ENCODE data around the gene AFAP1L1.
A peak's percentile ranks its signal among the peaks of the same experiment; 100 is the strongest.

Gene AFAP1L1

DNA sequence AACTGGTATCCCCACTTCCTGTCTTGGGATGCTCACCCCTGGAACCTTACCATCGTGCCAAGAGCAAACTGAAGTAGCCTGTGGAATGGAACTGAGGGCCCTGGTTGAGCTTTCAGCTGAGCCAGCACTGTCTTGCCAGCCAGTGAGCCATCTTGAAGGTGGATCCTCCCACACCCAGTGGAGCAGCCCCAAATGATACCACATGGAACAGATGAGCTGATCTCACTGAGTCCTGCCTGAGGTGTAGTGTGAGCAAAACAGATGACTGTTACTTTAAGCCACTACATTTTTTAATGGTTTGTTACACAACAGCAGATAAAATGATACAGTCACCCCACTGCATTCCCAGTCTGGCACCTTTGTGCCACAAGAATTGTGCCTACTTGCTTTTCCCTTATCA is 84.0 kb downstream of the AFAP1L1 start:
- DNase-seq, result no peak

DNA sequence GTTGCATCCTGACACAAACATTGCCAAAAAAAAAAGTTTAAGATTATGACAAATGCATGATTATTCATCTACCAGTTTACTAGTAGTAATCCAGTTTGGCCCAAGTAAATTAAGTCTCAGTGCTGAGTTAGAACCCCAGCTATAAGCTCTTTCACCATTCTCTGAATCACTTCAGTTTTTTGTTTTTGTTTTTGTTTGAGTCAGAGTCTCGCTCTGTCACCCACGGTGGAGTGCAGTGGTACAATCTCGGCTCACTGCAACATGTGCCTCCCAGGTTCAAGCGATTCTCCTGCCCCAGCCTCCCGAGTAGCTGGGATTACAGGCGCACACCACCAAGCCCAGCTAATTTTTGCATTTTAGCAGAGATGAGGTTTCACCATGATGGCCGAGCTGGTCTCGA is 84.7 kb downstream of the AFAP1L1 start:
- no peak for DNase-seq

- peak; percentile 99 for DNase-seq
These were observed 86.0 kb downstream of the AFAP1L1 start, which contains the start of gene PCYOX1L for GRCh38 chr5:149357370-149358293. TSS of gene PCYOX1L (plus strand) at chr5:149358046. CDS start at chr5:149358069, 23 bp downstream.

DNA sequence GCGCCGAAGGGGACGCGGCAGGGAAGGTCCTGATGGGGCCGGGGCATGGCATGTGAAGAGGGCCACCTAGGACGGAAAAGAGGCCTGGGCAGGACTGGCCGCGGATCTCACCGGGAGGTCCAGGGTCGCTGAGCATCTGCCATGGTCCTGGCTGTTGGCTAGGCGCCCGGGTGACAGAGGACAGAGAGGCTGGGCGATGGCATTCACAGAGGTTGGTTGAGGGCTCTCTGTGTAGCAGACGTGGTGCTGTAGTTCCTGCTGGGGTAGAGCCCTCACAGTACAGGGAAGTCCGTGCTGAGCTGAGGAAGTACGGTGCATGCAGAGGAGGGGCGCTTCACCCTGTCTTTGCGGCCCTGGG is 86.6 kb downstream of the AFAP1L1 start:
- peak; percentile 27 to 34 for DNase-seq

DNA sequence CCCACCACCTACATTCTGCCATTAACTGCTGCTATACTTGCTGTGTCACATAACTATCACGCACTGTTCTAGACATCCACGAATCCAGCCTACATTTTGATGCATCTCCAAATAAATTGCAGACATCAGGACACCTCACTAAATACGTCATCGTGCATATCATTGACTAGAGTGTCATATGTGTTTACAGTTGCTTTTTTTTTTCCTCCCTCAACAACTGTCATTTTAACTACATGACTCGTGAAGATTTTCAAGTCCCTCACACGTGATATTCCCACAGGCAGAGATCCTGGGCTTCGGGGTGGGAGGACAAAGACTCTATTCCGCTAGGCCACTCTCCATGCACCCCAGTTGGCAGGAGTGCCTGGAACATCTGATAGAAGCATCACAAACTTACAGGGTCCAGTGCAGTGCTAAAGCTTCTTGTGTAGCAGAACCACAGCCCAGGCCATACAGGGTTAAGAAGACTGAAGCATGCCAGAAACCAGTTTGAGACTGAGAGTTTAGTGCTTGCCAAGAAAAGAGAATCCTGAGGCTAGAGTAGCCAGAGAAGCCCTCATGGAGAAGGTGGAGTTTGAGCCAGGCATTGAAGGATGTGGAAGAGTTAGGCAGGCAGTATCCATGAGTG is 87.3 kb downstream of the AFAP1L1 start:
- DNase-seq, result no peak

DNA sequence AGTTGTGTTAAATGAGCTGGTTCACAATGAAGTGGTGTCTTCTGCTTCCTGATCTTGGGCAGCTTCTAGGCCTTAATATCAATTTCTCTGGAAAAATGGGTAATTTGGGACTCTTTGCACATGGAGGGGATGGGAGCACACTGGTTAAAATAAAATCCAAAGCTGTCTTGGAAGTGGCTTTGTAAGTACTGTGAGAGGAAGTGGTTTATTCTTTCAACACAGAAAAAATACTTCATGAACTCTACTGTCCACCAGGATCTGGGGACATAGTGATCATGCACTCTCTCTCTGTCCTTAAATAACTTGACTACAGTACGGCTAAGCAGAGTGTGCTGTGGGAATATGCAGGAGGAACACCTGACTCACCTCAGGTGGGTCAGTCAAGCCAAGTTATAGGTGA is 88.6 kb downstream of the AFAP1L1 start:
- DNase-seq, result no peak

DNA sequence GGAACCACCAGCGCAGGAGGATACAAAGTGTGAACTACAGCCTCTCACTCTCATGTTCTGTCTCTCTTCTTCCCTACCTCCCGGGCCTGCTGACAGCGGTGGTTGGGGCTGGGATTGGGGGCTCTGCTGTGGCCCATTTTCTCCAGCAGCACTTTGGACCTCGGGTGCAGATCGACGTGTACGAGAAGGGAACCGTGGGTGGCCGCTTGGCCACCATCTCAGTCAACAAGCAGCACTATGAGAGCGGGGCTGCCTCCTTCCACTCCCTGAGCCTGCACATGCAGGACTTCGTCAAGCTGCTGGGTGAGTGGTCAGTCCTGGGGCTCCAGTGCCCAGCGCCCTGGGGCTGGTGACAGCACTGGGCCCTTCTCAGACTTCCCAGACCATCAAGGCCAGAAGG is 90.9 kb downstream of the AFAP1L1 start:
- no peak for DNase-seq

- DNase-seq, result no peak
These were observed 91.7 kb downstream of the AFAP1L1 start for GRCh38 chr5:149363358-149363757.

DNA sequence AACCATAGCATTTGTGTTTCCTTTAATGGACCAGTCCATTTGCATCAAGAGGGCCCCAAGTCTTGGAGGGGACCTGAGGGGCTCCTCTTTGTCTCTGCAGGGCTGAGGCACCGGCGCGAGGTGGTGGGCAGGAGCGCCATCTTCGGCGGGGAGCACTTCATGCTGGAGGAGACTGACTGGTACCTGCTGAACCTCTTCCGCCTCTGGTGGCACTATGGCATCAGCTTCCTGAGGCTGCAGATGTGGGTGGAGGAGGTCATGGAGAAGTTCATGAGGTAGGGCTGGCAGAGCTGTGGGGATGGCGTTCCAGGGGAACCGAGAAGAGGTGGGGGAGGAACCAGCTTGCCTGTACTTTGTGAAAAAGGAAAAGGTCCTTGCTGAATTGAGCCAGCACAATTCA is 92.3 kb downstream of the AFAP1L1 start:
- no peak for DNase-seq

DNA sequence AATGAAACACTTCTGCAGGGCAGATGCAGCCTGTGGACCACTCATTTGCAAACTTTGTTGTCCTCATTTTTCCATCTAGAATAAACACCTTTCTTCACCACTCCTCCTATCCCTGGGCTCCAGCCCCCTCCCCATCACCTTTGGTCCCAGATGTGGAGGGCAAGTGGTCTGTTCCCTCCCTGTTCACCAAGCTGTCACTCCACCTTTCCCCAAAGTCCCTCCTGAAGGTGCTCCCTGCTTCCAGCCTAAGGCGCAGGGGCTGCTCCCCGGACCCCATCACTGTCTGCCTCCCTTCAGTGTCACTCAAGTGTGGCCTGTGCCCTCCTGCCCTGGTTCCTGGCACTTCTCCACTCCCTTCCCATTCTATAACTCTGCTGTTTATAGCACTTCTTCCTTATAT is 93.1 kb downstream of the AFAP1L1 start:
- DNase-seq, result no peak

DNA sequence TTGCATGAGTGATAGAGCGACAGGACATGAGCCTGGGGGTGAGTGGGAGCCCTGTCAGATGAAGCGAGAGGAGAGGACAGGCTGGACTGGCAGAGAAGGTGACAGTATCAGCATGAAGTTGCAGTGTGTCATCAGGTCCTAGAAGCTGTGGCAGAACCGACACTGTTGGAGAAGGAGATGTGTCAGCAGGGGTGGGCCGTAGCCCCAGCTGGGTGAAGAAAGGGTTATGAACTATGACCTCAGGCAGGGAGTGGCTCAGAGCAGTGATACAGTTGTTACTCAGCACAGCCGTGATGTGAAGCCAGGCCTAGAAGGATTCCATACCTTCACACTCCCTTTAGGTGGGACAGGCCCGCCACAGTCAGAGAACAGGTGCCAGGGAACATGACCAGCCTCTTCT is 93.8 kb downstream of the AFAP1L1 start:
- DNase-seq, result no peak

DNA sequence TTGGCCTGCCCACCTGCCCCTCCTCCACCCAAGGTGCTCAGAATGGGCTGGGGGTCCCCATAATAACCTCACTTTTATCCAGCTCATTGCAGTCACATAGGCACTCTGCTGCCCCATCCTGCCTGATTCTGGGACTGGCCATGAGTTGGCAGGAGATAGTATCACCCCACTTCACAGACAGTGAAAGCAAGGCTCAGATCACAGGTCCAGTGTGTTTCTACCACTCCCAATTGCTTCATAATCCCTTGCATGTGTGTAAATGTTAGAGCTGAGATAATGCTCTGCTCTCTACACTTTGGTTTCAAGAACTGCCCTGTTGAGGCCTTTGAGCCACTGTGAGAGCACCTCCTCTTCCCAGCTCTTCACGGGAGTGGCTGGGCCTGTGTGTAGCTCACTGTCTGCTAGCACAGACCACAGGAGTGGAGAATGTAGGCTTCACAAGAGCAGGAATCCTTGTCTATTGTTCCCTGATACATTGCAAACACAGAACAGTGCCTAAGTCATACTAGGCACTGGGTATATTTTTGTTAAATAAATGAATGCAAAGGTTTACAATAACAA is 94.6 kb downstream of the AFAP1L1 start:
- DNase-seq, result no peak

DNA sequence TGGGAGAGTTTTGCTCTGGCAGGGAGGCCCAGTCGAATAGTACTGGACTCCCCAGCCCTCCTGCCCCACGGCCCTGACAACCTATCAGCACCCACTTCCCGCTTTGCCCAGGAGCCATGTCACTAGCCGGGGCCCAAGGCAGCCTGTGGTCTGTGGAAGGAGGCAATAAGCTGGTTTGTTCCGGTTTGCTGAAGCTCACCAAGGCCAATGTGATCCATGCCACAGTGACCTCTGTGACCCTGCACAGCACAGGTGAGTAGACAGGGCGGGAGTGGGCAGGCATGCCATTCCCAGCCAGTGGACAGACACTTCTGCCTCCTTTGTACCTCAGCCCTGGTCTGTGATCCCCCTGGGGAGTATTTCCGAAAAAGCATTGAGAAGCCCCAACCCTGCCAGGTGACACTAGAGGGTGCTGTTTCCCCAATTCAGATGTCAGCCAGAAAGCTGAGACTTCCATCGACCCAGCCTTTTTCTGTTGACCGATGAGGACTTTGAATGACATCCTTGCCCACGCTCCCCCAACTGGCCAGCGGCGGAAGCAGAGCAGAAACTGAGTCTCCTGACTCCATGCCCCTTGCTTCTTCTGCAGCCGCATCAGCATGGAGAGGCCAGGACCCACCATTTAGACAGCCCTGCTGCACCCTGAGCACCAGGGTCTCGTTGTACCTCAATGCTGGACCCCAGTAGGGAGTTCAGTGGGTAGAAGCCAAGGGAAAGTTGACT is 95.8 kb downstream of the AFAP1L1 start:
- peak; percentile 62 to 66 for DNase-seq

DNA sequence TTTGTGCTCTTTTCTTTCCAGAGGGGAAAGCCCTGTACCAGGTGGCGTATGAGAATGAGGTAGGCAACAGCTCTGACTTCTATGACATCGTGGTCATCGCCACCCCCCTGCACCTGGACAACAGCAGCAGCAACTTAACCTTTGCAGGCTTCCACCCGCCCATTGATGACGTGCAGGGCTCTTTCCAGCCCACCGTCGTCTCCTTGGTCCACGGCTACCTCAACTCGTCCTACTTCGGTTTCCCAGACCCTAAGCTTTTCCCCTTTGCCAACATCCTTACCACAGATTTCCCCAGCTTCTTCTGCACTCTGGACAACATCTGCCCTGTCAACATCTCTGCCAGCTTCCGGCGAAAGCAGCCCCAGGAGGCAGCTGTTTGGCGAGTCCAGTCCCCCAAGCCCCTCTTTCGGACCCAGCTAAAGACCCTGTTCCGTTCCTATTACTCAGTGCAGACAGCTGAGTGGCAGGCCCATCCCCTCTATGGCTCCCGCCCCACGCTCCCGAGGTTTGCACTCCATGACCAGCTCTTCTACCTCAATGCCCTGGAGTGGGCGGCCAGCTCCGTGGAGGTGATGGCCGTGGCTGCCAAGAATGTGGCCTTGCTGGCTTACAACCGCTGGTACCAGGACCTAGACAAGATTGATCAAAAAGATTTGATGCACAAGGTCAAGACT is 96.5 kb downstream of the AFAP1L1 start:
- no peak for DNase-seq

DNA sequence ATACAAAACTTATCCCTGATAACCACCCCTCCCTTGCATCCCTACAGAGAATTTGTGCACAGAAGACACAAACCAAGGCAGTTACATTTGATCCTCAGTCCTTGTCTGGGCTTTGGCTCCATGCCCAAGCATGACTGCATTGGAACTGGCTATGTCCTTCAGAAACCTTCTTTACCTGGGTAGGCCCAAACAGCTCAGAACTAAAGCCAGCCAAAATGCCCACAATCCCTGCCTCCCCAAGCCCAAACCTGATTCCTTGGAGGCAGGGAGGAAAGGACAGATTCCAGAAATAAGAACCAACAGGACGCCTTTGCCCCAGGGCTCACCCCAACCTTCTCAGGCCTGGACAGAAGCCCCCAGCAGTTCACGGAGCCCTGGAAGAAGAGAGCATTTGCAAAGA is 99.2 kb downstream of the AFAP1L1 start:
- no peak for DNase-seq

DNA sequence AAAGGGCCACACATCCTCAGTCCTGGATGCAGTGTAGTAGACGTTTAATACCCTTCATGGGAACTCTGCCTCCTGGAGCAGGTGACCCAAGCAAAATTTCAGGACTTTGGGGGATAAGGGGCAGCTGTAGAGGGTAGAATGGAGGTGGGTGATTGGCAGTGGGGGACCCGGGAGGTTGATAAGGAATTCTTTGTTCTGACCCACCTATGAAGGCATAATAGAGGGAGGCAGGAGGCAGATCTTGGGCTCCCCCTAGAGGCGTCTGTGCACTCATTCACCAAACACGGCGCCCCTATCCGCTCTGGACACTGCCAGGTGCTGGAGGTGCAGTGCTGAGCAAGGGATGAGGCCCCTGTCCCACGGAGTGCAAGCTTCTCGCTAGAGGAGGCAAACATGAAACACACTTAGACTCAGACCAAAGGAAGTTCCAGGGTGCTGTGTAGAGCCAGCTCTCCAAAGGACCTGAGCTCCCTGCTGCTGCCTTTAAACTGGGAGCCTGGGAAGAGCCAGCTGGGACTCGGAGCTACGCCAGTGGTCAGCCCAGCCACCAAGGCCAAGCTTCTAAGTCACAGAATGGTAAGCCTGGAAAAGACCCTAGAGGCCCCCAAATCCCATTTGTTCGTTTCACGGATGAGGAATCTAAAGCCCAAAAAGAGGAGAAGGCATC is 99.8 kb downstream of the AFAP1L1 start:
- peak; percentile 69 to 75 for DNase-seq

DNA sequence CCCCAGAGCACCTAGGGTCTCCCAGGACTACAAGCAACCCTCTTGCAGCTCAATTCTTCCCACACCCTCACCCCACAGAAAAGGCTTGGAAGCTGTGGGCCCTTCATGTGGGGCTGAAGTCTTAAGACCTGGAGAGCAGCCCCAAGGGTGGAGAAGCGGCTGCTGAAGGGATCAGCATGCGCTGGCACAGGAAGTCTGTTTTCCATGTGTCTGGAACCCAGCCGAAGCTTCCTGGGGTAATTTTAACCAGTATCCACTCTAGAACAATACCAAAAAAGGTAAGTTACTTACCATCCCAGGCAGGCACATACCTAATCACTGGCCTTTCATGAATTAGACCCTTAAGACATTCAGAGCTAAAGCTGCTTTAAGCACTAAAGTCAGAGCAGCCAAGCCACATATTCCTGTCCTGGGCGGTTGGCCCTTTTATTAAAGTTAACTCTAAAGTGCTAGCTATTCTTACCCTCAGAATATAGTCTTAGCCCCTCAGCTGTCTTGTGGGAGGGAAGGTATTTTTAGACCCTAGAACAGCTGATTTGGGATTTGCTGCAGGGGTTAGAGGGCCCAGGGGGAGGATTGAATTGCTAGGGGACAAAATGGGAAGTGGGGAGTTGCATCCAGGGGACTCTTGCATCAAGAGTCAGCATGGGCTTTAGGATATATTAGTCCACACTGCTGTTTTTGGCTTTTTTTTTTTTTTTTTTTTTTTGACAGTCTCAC is 100.6 kb downstream of the AFAP1L1 start:
- no peak for DNase-seq

- DNase-seq, result no peak
These were observed 101.3 kb downstream of the AFAP1L1 start for GRCh38 chr5:149372932-149373331.

GRCh38 chr5:149374303-149374702 is 102.6 kb downstream of the AFAP1L1 start:
- no peak for DNase-seq

DNA sequence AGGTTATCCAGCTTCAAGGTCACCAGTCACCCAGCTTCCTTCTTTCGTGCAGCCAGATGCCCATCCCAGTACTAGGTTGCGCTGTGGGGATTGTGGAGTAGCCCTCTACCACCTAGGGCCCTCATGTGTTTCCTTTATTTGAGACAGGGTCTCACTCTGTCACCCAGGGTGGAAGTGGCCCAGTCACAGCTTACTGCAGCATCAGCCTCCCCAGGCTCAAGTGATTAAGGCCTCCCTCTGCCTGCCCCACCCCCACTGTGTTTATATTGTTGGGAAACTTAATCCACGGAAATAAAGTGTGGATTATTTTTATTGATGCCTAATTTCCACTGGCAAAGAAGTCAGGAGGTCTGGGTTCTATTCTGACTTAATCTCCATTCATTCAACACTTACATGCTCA is 103.1 kb downstream of the AFAP1L1 start:
- no peak for DNase-seq

- DNase-seq, result no peak
These were observed 103.8 kb downstream of the AFAP1L1 start for GRCh38 chr5:149375434-149375833.

DNA sequence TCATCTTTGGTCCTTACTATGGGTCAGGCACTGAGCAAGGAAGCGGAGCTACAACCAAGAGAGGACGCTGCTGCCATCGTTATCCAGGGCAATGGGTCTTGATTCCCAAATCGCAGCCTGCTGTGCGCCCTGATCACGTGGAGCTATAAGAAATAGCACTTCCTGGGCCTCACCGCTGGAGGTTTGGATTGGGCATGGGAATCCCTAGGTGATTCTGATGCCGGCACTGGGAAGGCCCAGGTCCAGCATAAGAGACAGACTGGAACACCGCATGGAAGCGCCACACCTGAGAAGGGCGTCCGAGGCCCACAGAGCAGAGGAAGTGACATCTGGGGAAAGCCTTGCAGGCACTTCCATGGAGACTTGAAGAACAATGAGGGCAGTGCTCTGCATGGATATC is 104.4 kb downstream of the AFAP1L1 start:
- DNase-seq, result no peak
